Testis (tissue), 2 donors: ENCODE data around the gene TOP3B.

Source experiments
- CTCF ChIP-seq, 3 experiments: fragments of 450-650 bp in 2 of 3; fragments of 200-600 bp in 1 of 3; sonication (generic) in 1 of 3; IDR thresholded peaks; one replicate each; pipeline ENCODE4 v1.5.1; 2016 to 2019; ENCODE audit warnings: antibody characterized with exemption in 3 of 3, mild to moderate bottlenecking in 2 of 3, moderate library complexity in 1 of 3
- POLR2A ChIP-seq: fragments of 450-650 bp; IDR thresholded peaks from one replicate; pipeline ENCODE4 v1.6.1; 2017; ENCODE audit warnings: antibody characterized with exemption, mild to moderate bottlenecking, moderate library complexity

GRCh38 chr22:21961127-21961867 lies 21.3 kb downstream of the TOP3B start:
- TF ChIP-seq POLR2A (no peak), CTCF (IDR thresholded peaks at IDR 0.05) (no peak)
